Keratinocyte (primary cell): ENCODE results near the gene SORT1. TPM values are rescaled to one million over a fixed set of nuclear protein-coding genes. Genes with fewer than 3 reads are reported as not detected.

ENCODE experiments used
- DNase-seq: peaks from one replicate; pipeline ENCODE4 v3.0.0-alpha.2; 2011; ENCODE audit warnings: low read depth, missing footprints, low spot score
- FAIRE-seq: peaks from 2 replicates; lab custom pipeline; 2011; peaks lifted over from hg19 to GRCh38; lab: Jason Lieb, UNC
- H2AFZ ChIP-seq: 2 replicates; pipeline ENCODE4 v1.6.0; 2012; ENCODE audit warnings: low read length, control low read depth, inconsistent platforms; ENCODE audit not compliant: control insufficient read depth
- H3K27ac ChIP-seq: 2 replicates; pipeline ENCODE4 v1.5.1; 2011; ENCODE audit warnings: low read length; ENCODE audit not compliant: control insufficient read depth, insufficient read depth
- H3K27me3 ChIP-seq: 3 replicates; pipeline ENCODE4 v1.6.0; 2011; ENCODE audit warnings: low read length; ENCODE audit not compliant: control insufficient read depth, insufficient read depth; ENCODE audit errors: extremely low read depth
- H3K36me3 ChIP-seq, 2 experiments: 2 replicates in 1 of 2; 3 replicates in 1 of 2; pipeline ENCODE4 v1.5.1; 2011; ENCODE audit warnings: low read length in 2 of 2, mild to moderate bottlenecking in 1 of 2; ENCODE audit not compliant: control insufficient read depth in 2 of 2, insufficient read depth in 2 of 2; ENCODE audit errors: extremely low read depth in 1 of 2
- H3K4me1 ChIP-seq: 3 replicates; pipeline ENCODE4 v1.5.1; 2011; ENCODE audit warnings: low read length; ENCODE audit not compliant: control insufficient read depth, insufficient read depth; ENCODE audit errors: extremely low read depth
- H3K4me2 ChIP-seq: 3 replicates; pipeline ENCODE4 v1.6.0; 2011; ENCODE audit warnings: low read depth, low read length; ENCODE audit not compliant: control insufficient read depth, insufficient read depth; ENCODE audit errors: extremely low read depth
- H3K4me3 ChIP-seq, 3 experiments: fragments of 200-600 bp in 1 of 3; sonication (generic) in 1 of 3; 2 replicates in 2 of 3; 3 replicates in 1 of 3; pipeline ENCODE4 v1.5.1; 2011 to 2016; ENCODE audit warnings: low read length in 3 of 3, mild to moderate bottlenecking in 3 of 3, control low read depth in 2 of 3, inconsistent platforms in 1 of 3, low read depth in 1 of 3, mixed read lengths in 1 of 3, mixed run types in 1 of 3, moderate library complexity in 1 of 3; ENCODE audit not compliant: control insufficient read depth in 2 of 3, insufficient read depth in 2 of 3; ENCODE audit errors: extremely low read depth in 1 of 3
- H3K79me2 ChIP-seq: 2 replicates; pipeline ENCODE4 v1.6.0; 2012; ENCODE audit warnings: low read length; ENCODE audit not compliant: control insufficient read depth, insufficient read depth
- H3K9ac ChIP-seq: 3 replicates; pipeline ENCODE4 v1.6.0; 2011; ENCODE audit warnings: low read length; ENCODE audit not compliant: control insufficient read depth, insufficient read depth; ENCODE audit errors: extremely low read depth
- H3K9me1 ChIP-seq: 3 replicates; pipeline ENCODE4 v1.6.0; 2011; ENCODE audit warnings: low read length; ENCODE audit not compliant: control insufficient read depth, insufficient read depth; ENCODE audit errors: extremely low read depth
- H3K9me3 ChIP-seq: 2 replicates; pipeline ENCODE4 v1.5.1; 2012; ENCODE audit warnings: low read depth, low read length; ENCODE audit not compliant: control insufficient read depth
- H4K20me1 ChIP-seq: 3 replicates; pipeline ENCODE4 v1.6.0; 2011; ENCODE audit warnings: low read length; ENCODE audit not compliant: control insufficient read depth, insufficient read depth; ENCODE audit errors: extremely low read depth
- EZH2 ChIP-seq: IDR thresholded peaks from one replicate; pipeline ENCODE4 v1.6.1; 2012; ENCODE audit warnings: inconsistent platforms, mild to moderate bottlenecking, low read length, moderate library complexity
- dilution Hi-C: fragments of 300-500 bp; cut with MboI; formaldehyde crosslinking; loops from one replicate; pipeline ENCODE4 v1.7.0; 2020; ENCODE audit warnings: low sequenced_read_pairs; ENCODE audit not compliant: extremely low pct_ligation_motif_present
- polyA plus RNA-seq, 5 experiments: library from polyadenylated mRNA; depleted of rRNA in 3 of 5; stranded (reverse) in 3 of 5; stranded (forward) in 1 of 5; unstranded in 1 of 5; fragments of >200 nt; gene quantifications; 1 replicate in 1 of 5; 2 replicates in 3 of 5; 3 replicates in 1 of 5; pipeline versions ENCODE4 v1.2.1 to v1.2.3, GENCODE V29; 2011 to 2012; ENCODE audit warnings: missing spikeins in 2 of 5, low read depth in 1 of 5, low replicate concordance in 1 of 5
- TF ChIP-seq, protein P1 (sequence below), 3 experiments: IDR thresholded peaks in 1 of 3; conservative IDR thresholded peaks in 1 of 3; optimal IDR thresholded peaks in 1 of 3; 2 replicates in 2 of 3; 3 replicates in 1 of 3; pipeline versions ENCODE3 to v1.5.1; 2011; ENCODE audit warnings: low read length in 3 of 3, mild to moderate bottlenecking in 3 of 3, moderate library complexity in 2 of 3, control low read depth in 1 of 3, inconsistent platforms in 1 of 3; ENCODE audit not compliant: insufficient read depth in 2 of 3; ENCODE audit errors: extremely low read depth in 1 of 3

SORT1 gene
- polyA plus RNA-seq, 1 donor (not counting 4 experiments of a cell fraction or from before 2014, with no cell fraction given), result 1.6 TPM

DNA sequence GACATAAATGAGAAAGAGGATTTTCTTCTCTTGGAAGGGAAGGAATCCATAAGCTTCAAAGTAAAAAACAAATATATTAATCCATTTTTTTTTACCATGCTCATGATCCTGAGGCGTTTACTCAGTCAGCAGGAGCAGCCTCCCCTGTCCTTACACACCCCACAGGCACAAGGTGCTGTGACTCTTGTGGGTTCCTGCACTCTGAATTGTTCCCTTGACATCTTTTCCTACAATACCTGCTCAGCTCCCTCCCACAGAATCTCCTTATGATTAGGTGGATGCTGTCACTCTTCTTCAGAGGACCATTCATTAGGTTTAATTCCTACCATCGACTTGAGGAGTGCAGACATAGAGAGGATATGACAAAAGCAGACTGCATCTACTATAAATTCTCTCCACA, 104.7 kb downstream of the SORT1 start:
- Histone ChIP-seq H3K27me3 (no peaks in the 10 kb centered on the region), H3K9ac (no peak overlapping the region)

DNA sequence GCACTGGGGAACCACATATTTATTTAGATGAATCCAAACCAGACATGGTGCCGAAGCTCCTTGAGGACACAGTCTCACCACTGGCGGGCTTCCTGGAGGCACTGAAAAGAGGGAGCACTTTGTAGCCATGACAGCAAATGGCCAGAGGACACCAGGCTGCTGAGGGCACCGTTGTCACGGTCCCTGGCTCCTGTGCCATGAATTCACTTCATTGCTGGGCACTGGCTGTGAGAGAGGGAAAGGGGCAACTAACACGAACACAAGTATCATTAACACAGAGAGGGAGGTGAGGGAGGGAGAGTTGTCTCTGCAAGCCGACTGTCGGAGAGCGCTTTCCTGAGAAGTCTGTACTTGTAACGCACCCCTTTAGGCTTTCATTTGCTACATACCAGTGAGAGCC, 105.4 kb downstream of the SORT1 start:
- no peak for FAIRE-seq
- Histone ChIP-seq H3K9ac (no peak overlapping the region), H3K4me3 (no peak overlapping the region), H3K36me3 (no peaks in the 10 kb centered on the region), H3K27ac (no peak overlapping the region), H3K4me1 (peaks cover 15% of the 10 kb centered on the region), H2AFZ (peak overlapping the region; percentile 8), H3K4me2 (no peak overlapping the region), H3K9me3 (no peaks in the 10 kb centered on the region), H3K27me3 (no peaks in the 10 kb centered on the region), H3K9me1 (no peaks in the 10 kb centered on the region), H3K79me2 (no peaks in the 10 kb centered on the region), H4K20me1 (no peaks in the 10 kb centered on the region)
- dilution Hi-C loops, result no loop called here
- TF ChIP-seq, protein P1, sequence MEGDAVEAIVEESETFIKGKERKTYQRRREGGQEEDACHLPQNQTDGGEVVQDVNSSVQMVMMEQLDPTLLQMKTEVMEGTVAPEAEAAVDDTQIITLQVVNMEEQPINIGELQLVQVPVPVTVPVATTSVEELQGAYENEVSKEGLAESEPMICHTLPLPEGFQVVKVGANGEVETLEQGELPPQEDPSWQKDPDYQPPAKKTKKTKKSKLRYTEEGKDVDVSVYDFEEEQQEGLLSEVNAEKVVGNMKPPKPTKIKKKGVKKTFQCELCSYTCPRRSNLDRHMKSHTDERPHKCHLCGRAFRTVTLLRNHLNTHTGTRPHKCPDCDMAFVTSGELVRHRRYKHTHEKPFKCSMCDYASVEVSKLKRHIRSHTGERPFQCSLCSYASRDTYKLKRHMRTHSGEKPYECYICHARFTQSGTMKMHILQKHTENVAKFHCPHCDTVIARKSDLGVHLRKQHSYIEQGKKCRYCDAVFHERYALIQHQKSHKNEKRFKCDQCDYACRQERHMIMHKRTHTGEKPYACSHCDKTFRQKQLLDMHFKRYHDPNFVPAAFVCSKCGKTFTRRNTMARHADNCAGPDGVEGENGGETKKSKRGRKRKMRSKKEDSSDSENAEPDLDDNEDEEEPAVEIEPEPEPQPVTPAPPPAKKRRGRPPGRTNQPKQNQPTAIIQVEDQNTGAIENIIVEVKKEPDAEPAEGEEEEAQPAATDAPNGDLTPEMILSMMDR (optimal IDR thresholded peaks at IDR 0.05 in 1 of 3, IDR thresholded peaks at IDR 0.05 in 1 of 3, conservative IDR thresholded peaks at IDR 0.05 in 1 of 3; ENCODE audit: extremely low read depth in 1 of 3, insufficient read depth in 2 of 3, low read length in 3 of 3), result no peak
- TF ChIP-seq EZH2, result no peak
- DNase-seq, result no peak

More for the DNA sequence above, 104.7 kb downstream of the SORT1 start:
- no peak overlapping the region for H3K4me3 ChIP-seq
- no peaks in the 10 kb centered on the region for H4K20me1 ChIP-seq
- no peak overlapping the region for H3K27ac ChIP-seq
- no peaks in the 10 kb centered on the region for H3K9me3 ChIP-seq
- DNase-seq (no peak), FAIRE-seq (no peak)
- peaks cover 15% of the 10 kb centered on the region for H3K4me1 ChIP-seq
- no peaks in the 10 kb centered on the region for H3K9me1 ChIP-seq
- dilution Hi-C loops, result no loop called here
- no peaks in the 10 kb centered on the region for H3K36me3 ChIP-seq
- H2AFZ ChIP-seq, result no peak overlapping the region
- no peaks in the 10 kb centered on the region for H3K79me2 ChIP-seq
- no peak overlapping the region for H3K4me2 ChIP-seq
- TF ChIP-seq, protein P1 (optimal IDR thresholded peaks at IDR 0.05 in 1 of 3, IDR thresholded peaks at IDR 0.05 in 1 of 3, conservative IDR thresholded peaks at IDR 0.05 in 1 of 3; ENCODE audit: extremely low read depth in 1 of 3, insufficient read depth in 2 of 3, low read length in 3 of 3), result no peak
- no peak for TF ChIP-seq EZH2
